HG03108 (cell line): ENCODE data around the gene SMOC2.
"Not testable (repeated sequence)": the region's sequence is repeated elsewhere in the genome, so short reads cannot be mapped to it uniquely, and the experiment has no call there.

Experiments
- ATAC-seq: cut with Tn5 transposase; IDR thresholded peaks from one replicate; pipeline ENCODE4 v1.9.1; 2021; ENCODE audit warnings: moderate library complexity; ENCODE audit not compliant: unreplicated experiment

Gene SMOC2

DNA sequence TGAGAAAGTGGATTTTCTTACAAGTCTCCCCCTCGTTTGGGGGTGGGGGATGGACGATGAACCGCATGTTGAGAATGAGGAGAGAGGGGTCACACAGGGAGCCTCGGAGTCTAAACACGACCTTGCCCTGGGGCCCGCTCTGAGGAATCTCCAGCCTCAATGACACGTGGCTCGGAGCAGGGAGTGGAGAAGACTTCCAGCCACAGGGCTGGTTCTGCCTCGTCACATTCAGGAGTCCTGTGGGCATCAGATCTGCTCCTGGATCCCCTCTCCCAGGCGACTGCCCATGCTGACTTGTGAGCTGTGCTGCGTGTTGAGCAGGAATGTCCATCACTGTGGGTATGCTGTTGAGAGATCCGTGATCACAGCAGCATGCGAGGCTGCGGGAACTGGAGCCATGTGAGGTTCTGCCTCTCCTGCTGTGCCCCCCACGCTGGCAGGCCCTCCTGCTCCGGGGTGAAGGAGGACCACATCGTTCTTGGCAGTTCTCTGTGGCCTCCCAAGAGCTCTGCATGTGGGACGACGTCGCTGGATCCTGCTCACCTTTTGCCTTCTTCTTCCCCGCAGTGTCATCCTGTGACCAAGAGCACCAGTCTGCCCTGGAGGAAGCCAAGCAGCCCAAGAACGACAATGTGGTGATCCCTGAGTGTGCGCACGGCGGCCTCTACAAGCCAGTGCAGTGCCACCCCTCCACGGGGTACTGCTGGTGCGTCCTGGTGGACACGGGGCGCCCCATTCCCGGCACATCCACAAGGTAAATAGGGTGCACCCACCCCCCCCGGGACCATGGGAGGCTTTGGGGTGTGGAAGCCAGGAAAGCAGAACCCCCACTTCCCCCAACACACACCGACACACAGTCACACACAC, 157.5 kb downstream of the SMOC2 start:
- no peak for ATAC-seq

GRCh38 chr6:168599118-168599494, 158.1 kb downstream of the SMOC2 start:
- ATAC-seq: no peak

DNA sequence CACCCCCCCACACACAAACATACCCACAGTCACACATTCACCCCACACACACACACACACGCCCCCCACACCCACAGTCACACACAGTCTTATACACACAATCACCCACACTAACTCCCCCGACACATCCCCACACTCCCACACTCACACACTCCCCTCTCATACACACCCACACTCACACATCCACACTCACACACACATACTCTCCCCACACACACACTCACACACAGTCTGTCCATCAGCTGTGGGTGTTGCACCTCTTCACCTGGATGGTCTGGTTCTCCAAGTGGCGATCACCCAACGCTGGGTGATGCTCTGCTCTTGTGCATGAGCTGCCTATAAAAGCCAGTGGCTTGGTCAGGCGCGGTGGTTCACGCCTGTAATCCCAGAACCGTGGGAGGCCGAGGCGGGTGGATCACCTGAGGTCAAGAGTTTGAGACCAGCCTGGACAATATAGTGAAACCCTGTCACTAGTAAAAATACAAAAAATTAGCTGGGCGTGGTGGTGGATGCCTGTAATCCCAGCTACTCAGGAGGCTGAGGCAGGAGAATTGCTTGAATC, 158.9 kb downstream of the SMOC2 start:
- no peak for ATAC-seq

- ATAC-seq: no peak
Measured at GRCh38 chr6:168600381-168600780, 159.4 kb downstream of the SMOC2 start.

- no peak for ATAC-seq
Measured at GRCh38 chr6:168601111-168601510, 160.1 kb downstream of the SMOC2 start.

GRCh38 chr6:168601546-168601945, 160.6 kb downstream of the SMOC2 start:
- ATAC-seq: no peak

DNA sequence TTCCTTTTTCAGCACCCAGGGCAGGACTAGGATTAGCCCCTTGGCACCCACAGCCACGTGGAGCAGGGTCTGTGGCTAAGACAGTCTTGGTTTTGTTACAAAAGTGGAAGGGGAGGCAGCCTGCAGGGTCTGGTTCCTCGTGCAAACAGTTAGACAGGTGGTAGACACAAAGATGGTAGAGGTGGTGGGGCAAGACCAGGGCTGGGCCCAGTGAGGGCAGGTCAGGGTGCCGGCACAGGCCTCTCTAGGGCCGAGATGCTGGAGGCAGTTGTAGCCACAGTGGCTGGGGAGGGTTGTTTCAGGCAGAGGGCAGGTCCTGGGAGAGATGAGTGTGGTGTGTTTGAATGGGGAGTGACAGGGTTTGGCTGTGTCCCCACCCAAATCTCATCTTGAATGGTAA, 161.6 kb downstream of the SMOC2 start:
- no peak for ATAC-seq

GRCh38 chr6:168603234-168603633, 162.2 kb downstream of the SMOC2 start:
- no peak for ATAC-seq

- no peak for ATAC-seq
Measured at GRCh38 chr6:168605964-168606363, 165.0 kb downstream of the SMOC2 start.

DNA sequence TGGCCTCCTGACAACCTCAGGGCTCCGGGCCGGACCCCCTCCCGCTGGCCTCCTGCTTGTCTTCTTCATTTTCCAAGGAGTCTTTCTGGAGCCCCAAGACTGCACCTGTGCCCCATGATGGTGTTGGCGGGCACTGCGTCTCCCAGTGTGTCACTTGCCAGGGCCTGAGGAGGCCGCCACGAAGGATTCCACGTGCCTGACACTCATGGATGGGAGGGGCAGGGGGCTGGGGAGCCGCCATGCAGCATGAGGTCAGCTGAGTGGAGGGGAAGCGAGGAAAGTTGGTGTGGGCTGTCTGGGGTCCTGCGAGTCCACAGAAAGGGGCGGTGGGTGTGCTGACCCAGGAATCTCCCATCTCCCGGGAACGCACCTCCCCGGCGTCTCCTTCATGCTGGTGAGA, 165.7 kb downstream of the SMOC2 start:
- ATAC-seq: no peak

DNA sequence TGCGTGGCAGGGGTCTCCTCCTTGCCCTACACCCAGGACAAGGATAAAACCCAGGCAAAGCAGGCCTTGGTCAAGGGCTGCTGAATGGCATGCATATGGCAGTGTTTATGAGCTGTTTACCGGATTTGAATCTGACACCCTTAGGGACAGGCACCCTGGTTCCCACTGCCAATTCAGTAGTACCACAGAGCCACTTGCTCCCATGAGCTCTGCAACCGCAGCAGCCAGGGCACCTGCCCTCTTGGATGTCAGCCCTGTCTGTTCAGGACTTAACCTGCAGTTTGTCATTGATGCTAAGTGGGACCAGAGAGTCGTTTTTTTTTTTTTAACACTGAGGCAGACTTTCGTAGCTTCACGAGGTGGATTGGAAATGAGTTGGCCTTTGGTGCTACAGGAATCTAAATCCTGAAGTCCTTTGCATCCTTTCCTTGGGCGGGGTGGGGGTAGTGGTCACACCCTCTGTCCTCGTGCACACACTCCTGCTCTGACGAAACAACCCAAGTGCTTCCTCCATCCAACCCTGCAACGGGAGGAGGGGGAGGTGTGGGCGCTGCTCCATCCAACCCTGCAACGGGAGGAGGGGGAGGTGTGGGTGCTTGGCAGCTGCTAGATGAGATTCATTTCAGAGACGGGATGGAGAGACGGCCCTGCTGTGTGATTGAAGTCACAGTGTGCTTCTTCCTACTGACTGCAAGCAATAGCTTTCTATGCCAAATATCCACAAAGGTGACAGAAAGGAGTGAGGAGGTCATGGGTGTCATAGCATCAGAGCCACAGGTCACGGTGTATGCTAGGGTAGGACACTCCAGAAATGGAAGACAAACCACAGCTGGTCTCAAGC, 166.5 kb downstream of the SMOC2 start:
- no peak for ATAC-seq

DNA sequence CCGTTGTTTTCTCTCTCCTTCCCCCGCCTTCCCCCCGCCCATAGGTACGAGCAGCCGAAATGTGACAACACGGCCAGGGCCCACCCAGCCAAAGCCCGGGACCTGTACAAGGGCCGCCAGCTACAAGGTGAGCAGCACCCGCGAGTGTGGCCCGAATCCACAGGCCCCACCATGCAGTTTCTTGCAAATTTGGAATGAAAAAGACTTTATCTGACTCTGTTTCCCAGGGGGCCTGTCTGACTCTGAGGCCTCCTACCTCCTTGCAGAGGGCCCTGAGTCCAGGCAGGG, 167.1 kb downstream of the SMOC2 start:
- ATAC-seq: no peak

- no peak for ATAC-seq
Measured at GRCh38 chr6:168609026-168609685, 168.2 kb downstream of the SMOC2 start.

GRCh38 chr6:168609914-168610490, 169.0 kb downstream of the SMOC2 start:
- ATAC-seq: no peak

GRCh38 chr6:168610966-168611365, 170.0 kb downstream of the SMOC2 start:
- ATAC-seq: not testable (repeated sequence)

GRCh38 chr6:168611691-168612090, 170.7 kb downstream of the SMOC2 start:
- no peak for ATAC-seq

DNA sequence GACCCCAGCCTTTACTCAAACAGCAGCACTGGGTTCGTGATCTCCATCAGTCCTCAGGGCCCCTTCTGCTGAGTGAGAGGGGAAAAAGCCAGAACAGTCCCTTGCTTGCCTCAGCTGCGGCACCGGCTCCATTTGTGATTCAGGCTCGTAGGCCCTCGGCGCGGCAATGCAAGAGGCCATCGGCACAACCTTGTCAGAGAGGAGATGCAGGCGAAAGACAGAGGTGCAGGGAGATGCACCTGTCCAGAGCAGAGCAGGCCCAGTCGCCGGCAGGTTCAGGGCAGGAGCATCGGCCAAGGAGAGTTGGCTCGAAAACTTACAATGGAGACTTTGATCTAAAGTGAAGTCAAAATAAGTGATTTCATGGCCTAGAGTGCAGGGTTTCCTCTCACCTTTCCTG, 171.6 kb downstream of the SMOC2 start:
- ATAC-seq: no peak

DNA sequence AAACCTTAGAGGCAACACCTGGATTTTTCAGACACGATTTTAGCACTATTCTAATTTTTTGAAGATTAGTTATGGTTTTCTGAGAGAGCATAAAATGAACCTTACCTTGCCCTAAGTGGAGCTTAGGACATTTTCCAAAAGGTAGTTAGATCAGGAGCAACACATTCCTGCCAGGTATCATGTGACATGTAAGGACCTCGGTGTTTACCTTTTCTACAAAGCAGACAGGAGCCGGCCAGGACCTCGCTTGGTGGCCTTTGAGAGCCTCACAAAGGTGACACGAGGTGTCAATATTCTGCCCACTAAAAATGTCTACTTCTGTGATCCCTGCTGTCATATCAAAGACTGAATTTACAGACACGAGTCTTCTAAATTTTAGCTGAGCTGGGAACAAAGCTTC, 174.9 kb downstream of the SMOC2 start:
- ATAC-seq: no peak

- ATAC-seq: no peak
Measured at GRCh38 chr6:168616816-168617765, 176.1 kb downstream of the SMOC2 start.
